Central memory CD8-positive, alpha-beta T cell (primary cell): ENCODE results near the gene RFX3.

Experiments used
- ATAC-seq: fragments of 150-1000 bp; cut with Tn5 transposase; replicated peaks from 2 replicates; pipeline ENCODE4 v1.10.0; 2022; ENCODE audit warnings: mild to moderate bottlenecking, moderate FRiP score, moderate number of reproducible peaks; ENCODE audit not compliant: poor library complexity, severe bottlenecking; ENCODE audit errors: extremely low read depth
- DNase-seq, 2 donors: peaks; one replicate each; pipeline ENCODE4 v3.0.0; 2021; ENCODE audit warnings: low spot score in 2 of 2
- H3K27ac Mint-ChIP-seq: one replicate; pipeline ENCODE4 v1.8.0; 2022; ENCODE audit warnings: low read depth, mild to moderate bottlenecking, moderate library complexity, mixed read lengths
- H3K27me3 Mint-ChIP-seq: one replicate; pipeline ENCODE4 v1.8.0; 2022; ENCODE audit warnings: mixed read lengths
- H3K36me3 Mint-ChIP-seq: one replicate; pipeline ENCODE4 v1.8.0; 2022; ENCODE audit warnings: mild to moderate bottlenecking, moderate library complexity, mixed read lengths; ENCODE audit not compliant: insufficient read depth
- H3K4me1 Mint-ChIP-seq: one replicate; pipeline ENCODE4 v1.8.0; 2022; ENCODE audit warnings: mixed read lengths
- H3K4me3 Mint-ChIP-seq: one replicate; pipeline ENCODE4 v1.8.0; 2022; ENCODE audit warnings: mild to moderate bottlenecking, moderate library complexity, mixed read lengths
- H3K9me3 Mint-ChIP-seq: one replicate; pipeline ENCODE4 v1.8.0; 2022; ENCODE audit warnings: mixed read lengths

Gene RFX3

DNA sequence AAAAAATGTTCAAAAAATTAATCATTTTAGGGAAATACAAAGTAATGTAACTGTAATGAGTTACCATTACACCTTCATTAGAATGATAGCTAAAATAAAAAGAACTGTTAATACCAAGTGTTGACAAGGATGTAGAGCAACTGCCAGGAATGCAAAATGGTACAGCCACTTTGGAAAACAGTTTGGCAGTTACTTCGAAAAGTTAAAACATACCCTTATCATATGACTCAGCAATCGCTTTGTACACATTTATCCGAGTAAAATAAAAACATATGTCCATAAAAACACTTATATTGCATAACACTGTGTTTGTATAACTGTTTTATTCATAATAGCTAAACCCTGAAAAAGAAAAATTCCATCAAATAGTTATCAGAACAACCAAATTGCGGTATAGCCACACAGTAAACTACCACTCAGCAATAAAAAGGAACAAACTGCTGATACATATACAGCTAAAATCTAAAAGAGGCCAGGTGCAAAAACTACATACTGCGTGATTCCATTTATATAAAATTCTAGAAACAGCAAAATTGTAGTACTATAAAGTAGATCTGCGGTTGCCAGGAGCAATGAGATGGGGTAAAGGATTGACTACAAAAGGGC is 61.7 kb downstream of the RFX3 start:
- H3K4me3 Mint-ChIP-seq = no peak overlapping the region
- H3K9me3 Mint-ChIP-seq = no peaks in the 10 kb centered on the region
- DNase-seq (no peak), ATAC-seq (no peak)
- peaks cover 5% of the 10 kb centered on the region for H3K4me1 Mint-ChIP-seq
- no peaks in the 10 kb centered on the region for H3K36me3 Mint-ChIP-seq
- H3K27me3 Mint-ChIP-seq = no peaks in the 10 kb centered on the region
- H3K27ac Mint-ChIP-seq = no peak overlapping the region

DNA sequence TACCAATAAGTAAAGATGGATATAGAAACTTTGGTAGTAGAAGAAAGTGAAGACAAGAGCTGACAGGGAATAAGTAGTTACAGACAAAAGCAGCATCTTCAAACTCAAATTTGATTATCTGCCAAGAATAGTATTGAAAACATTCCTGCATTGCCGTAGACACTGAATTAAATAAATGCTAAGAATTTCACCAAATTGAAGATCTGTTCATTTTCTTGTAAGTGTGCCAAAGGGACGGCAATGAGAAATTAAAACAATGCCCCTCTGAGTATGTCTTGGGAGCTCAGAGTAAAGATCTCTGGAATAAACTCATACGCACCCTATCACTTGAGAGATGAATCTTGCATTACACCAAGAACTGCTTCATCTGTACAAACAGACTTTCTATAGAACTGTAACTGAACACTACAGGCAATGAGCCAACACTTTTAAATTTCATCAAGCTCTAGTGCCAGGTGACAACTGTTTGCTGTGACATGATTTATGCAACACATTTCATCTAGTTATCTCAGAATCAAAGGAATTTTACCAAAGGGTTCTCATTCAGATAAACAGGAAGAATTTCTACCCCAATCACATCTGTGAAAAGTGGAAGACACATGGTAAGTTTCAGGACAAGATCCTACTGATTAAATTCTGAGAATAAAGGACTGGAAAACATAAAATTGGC is 66.9 kb downstream of the RFX3 start:
- no peak for ATAC-seq
- peaks cover 10% of the 10 kb centered on the region for H3K4me1 Mint-ChIP-seq
- H3K36me3 Mint-ChIP-seq = peaks cover 3% of the 10 kb centered on the region
- DNase-seq = no peak
- H3K4me3 Mint-ChIP-seq = no peak overlapping the region
- H3K27me3 Mint-ChIP-seq = no peaks in the 10 kb centered on the region
- no peak overlapping the region for H3K27ac Mint-ChIP-seq
- H3K9me3 Mint-ChIP-seq = no peaks in the 10 kb centered on the region

GRCh38 chr9:3457175-3457574 is 68.6 kb downstream of the RFX3 start:
- no peak overlapping the region for H3K4me3 Mint-ChIP-seq
- H3K4me1 Mint-ChIP-seq = peaks cover 10% of the 10 kb centered on the region
- ATAC-seq (no peak), DNase-seq (no peak)
- H3K9me3 Mint-ChIP-seq = no peaks in the 10 kb centered on the region
- no peaks in the 10 kb centered on the region for H3K27me3 Mint-ChIP-seq
- H3K27ac Mint-ChIP-seq = no peak overlapping the region
- peaks cover 3% of the 10 kb centered on the region for H3K36me3 Mint-ChIP-seq

DNA sequence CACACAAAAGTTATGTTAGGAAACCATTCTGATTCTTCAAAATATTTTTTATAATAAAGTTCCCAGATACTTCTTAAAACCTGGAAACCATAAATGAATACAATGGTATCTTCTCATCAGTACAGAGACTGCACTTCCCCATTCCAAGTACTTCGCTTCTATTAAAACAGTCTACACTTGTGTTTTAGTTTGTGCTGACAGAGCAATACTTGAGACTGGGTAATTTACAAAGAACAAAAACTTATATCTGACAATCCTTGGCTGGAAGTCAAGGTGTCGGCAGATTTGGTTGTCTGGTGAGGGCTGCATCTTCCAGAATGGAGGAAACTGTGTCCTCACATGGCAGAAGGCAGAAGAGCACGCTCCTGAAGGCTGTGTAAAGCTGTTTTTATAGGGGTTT is 70.1 kb downstream of the RFX3 start:
- Mint-ChIP-seq H3K9me3 (no peaks in the 10 kb centered on the region), H3K4me3 (no peak overlapping the region), H3K4me1 (peaks cover 10% of the 10 kb centered on the region), H3K36me3 (peaks cover 3% of the 10 kb centered on the region), H3K27me3 (no peaks in the 10 kb centered on the region), H3K27ac (no peak overlapping the region)
- DNase-seq = no peak
- ATAC-seq = no peak

GRCh38 chr9:3455094-3455493 is 70.7 kb downstream of the RFX3 start:
- DNase-seq = no peak
- peaks cover 10% of the 10 kb centered on the region for H3K4me1 Mint-ChIP-seq
- no peak overlapping the region for H3K4me3 Mint-ChIP-seq
- ATAC-seq = no peak
- no peaks in the 10 kb centered on the region for H3K9me3 Mint-ChIP-seq
- H3K27ac Mint-ChIP-seq = no peak overlapping the region
- H3K36me3 Mint-ChIP-seq = peaks cover 5% of the 10 kb centered on the region
- H3K27me3 Mint-ChIP-seq = no peaks in the 10 kb centered on the region

- H3K4me1 Mint-ChIP-seq = no peaks in the 10 kb centered on the region
- no peaks in the 10 kb centered on the region for H3K27me3 Mint-ChIP-seq
- H3K27ac Mint-ChIP-seq = no peak overlapping the region
- H3K9me3 Mint-ChIP-seq = no peaks in the 10 kb centered on the region
- H3K4me3 Mint-ChIP-seq = no peak overlapping the region
- DNase-seq (no peak), ATAC-seq (no peak)
- H3K36me3 Mint-ChIP-seq = peaks cover 3% of the 10 kb centered on the region
These were observed 73.8 kb downstream of the RFX3 start for GRCh38 chr9:3451956-3452355.

DNA sequence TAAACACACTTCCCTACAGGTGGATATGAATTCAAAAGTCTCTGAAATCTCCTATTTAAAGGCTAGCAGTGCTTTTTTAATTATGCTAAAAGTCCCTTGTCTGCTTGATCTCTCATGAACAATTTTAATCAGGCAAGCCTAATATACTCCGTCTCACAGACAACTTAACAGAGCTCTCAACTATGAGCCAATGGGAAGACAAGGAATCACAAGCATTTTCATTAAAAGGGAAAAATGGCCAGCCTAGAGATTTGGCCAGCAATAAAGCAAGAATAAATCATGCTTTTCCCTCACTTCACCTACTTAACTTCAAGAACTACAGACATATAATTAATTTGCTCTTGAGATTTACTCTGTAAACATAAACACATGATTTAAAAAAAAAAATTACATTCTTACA is 78.0 kb downstream of the RFX3 start:
- Mint-ChIP-seq H3K27me3 (no peaks in the 10 kb centered on the region), H3K27ac (no peak overlapping the region), H3K4me3 (no peak overlapping the region), H3K9me3 (no peaks in the 10 kb centered on the region), H3K36me3 (peaks cover 2% of the 10 kb centered on the region), H3K4me1 (no peaks in the 10 kb centered on the region)
- ATAC-seq (no peak), DNase-seq (no peak)

GRCh38 chr9:3447143-3447542 is 78.7 kb downstream of the RFX3 start:
- Mint-ChIP-seq H3K36me3 (peaks cover 2% of the 10 kb centered on the region), H3K27ac (no peak overlapping the region), H3K4me3 (no peak overlapping the region), H3K27me3 (no peaks in the 10 kb centered on the region), H3K4me1 (no peaks in the 10 kb centered on the region), H3K9me3 (no peaks in the 10 kb centered on the region)
- DNase-seq (no peak), ATAC-seq (no peak)

- H3K4me3 Mint-ChIP-seq = no peak overlapping the region
- DNase-seq (no peak), ATAC-seq (no peak)
- no peaks in the 10 kb centered on the region for H3K9me3 Mint-ChIP-seq
- no peaks in the 10 kb centered on the region for H3K27me3 Mint-ChIP-seq
- no peak overlapping the region for H3K27ac Mint-ChIP-seq
- peaks cover 3% of the 10 kb centered on the region for H3K4me1 Mint-ChIP-seq
- H3K36me3 Mint-ChIP-seq = peaks cover 3% of the 10 kb centered on the region
These were observed 79.5 kb downstream of the RFX3 start for GRCh38 chr9:3446313-3446712.

- DNase-seq = no peak
- peaks cover 2% of the 10 kb centered on the region for H3K36me3 Mint-ChIP-seq
These were observed 81.8 kb downstream of the RFX3 start for GRCh38 chr9:3444016-3444415.

DNA sequence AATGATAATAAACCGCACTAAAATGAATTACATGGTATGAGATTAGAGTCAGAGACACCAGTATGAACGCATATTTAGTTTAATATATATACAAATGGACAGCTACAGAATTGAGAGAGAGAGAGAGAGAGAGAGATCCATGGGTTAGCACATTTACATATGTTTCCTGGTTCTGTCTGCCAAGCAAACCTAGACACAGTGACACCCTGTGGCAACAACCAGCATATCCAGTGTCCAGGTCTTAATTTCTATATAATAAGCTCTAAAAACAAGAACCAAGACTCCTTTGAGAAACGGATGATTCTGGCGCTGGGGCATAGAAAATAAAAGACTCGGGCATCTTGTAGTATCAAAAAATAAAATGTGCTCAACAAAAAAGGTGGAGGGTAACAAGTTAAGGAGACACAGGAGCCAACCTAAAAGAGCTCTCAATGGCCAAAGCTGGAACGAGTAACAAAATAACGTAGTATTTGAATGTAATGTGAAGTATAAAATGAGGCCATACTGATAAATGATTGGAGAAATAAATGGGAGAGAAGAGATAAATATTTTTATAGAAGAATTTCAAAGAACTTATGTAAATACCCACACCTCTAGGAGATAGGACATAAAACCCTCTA is 84.5 kb downstream of the RFX3 start:
- DNase-seq = no peak
- Mint-ChIP-seq H3K27me3 (no peaks in the 10 kb centered on the region), H3K27ac (peak overlapping the region; percentile 76), H3K4me3 (no peak overlapping the region), H3K36me3 (peaks cover 4% of the 10 kb centered on the region), H3K9me3 (no peaks in the 10 kb centered on the region), H3K4me1 (peaks cover 12% of the 10 kb centered on the region)
- peak; percentile 64 for ATAC-seq

More at GRCh38 chr9:3444016-3444415, 81.8 kb downstream of the RFX3 start:
- Mint-ChIP-seq H3K4me3 (no peak overlapping the region), H3K27ac (no peak overlapping the region), H3K27me3 (no peaks in the 10 kb centered on the region), H3K9me3 (no peaks in the 10 kb centered on the region), H3K4me1 (peaks cover 12% of the 10 kb centered on the region)
- no peak for ATAC-seq

GRCh38 chr9:3436629-3437420 is 89.0 kb downstream of the RFX3 start:
- DNase-seq (no peak), ATAC-seq (no peak)
- Mint-ChIP-seq H3K27ac (no peak overlapping the region), H3K4me3 (no peak overlapping the region), H3K9me3 (no peaks in the 10 kb centered on the region), H3K27me3 (no peaks in the 10 kb centered on the region), H3K4me1 (peaks cover 19% of the 10 kb centered on the region), H3K36me3 (peaks cover 4% of the 10 kb centered on the region)
